Common myeloid progenitor, CD34-positive (primary cell): ENCODE data around the gene ATP5IF1.

Experiments
- CTCF ChIA-PET: fragments of 350-600 bp; sonication (Branson Sonifier 250); formaldehyde crosslinking; loops from one replicate; lab custom pipeline; 2021; ENCODE audit warnings: antibody characterized with exemption; lab: Charles Lee
- POLR2A ChIA-PET: fragments of 350-600 bp; sonication (Branson Sonifier 250); formaldehyde crosslinking; loops from one replicate; lab custom pipeline; 2021; ENCODE audit warnings: antibody characterized with exemption; lab: Charles Lee
- DNase-seq, 3 donors: peaks; one replicate each; pipeline versions ENCODE4 v3.0.0 to v3.0.0-alpha.2; 2013
- H3K27ac ChIP-seq, 2 experiments: 1 replicate in 1 of 2; 2 replicates in 1 of 2; pipeline ENCODE4 v1.7.0; 2013; ENCODE audit warnings: inconsistent platforms in 2 of 2, low read length in 2 of 2, mild to moderate bottlenecking in 2 of 2, low read depth in 1 of 2, moderate library complexity in 1 of 2; ENCODE audit not compliant: severe bottlenecking in 2 of 2, insufficient read depth in 1 of 2, poor library complexity in 1 of 2
- H3K27me3 ChIP-seq, 5 experiments: replicated peaks in 2 of 5; 1 replicate in 3 of 5; 2 replicates in 2 of 5; pipeline versions ENCODE4 v1.6.1 to v1.7.0; 2013; ENCODE audit warnings: low read length in 4 of 5, mild to moderate bottlenecking in 2 of 5, moderate library complexity in 2 of 5, inconsistent platforms in 1 of 5; ENCODE audit not compliant: insufficient read depth in 5 of 5, control insufficient read depth in 4 of 5
- H3K36me3 ChIP-seq, 4 experiments: 1 replicate in 2 of 4; 2 replicates in 2 of 4; pipeline versions ENCODE4 v1.6.1 to v1.7.0; 2013; ENCODE audit warnings: low read length in 3 of 4, control low read depth in 1 of 4, mild to moderate bottlenecking in 1 of 4; ENCODE audit not compliant: control insufficient read depth in 4 of 4, insufficient read depth in 4 of 4
- H3K4me1 ChIP-seq, 4 experiments: 1 replicate in 3 of 4; 2 replicates in 1 of 4; pipeline versions ENCODE4 v1.6.1 to v1.7.1; 2013; ENCODE audit warnings: low read length in 3 of 4, mild to moderate bottlenecking in 3 of 4, control low read depth in 1 of 4, inconsistent platforms in 1 of 4, moderate library complexity in 1 of 4; ENCODE audit not compliant: control insufficient read depth in 4 of 4, insufficient read depth in 4 of 4; ENCODE audit errors: control extremely low read depth in 1 of 4
- H3K4me3 ChIP-seq, 7 experiments: 1 replicate in 4 of 7; 2 replicates in 3 of 7; pipeline versions ENCODE4 v1.5.1 to v1.7.0; 2013; ENCODE audit warnings: mild to moderate bottlenecking in 7 of 7, low read length in 6 of 7, moderate library complexity in 6 of 7, inconsistent platforms in 2 of 7, low read depth in 2 of 7, control low read depth in 1 of 7; ENCODE audit not compliant: insufficient read depth in 4 of 7, control insufficient read depth in 1 of 7; ENCODE audit errors: extremely low read depth in 1 of 7
- H3K9me3 ChIP-seq, 5 experiments: 1 replicate in 4 of 5; 2 replicates in 1 of 5; pipeline versions ENCODE4 v1.6.1 to v1.7.1; 2013; ENCODE audit warnings: low read length in 4 of 5, mild to moderate bottlenecking in 2 of 5, inconsistent platforms in 1 of 5, low read depth in 1 of 5, moderate library complexity in 1 of 5; ENCODE audit not compliant: control insufficient read depth in 4 of 5, insufficient read depth in 2 of 5; ENCODE audit errors: control extremely low read depth in 1 of 5
- WGBS: methylation state at CpG from one replicate; pipeline ENCODE4 v1.1.5; 2013; ENCODE audit not compliant: insufficient coverage; 5-methylcytosine and 5-hydroxymethylcytosine counted together

ATP5IF1 gene

DNA sequence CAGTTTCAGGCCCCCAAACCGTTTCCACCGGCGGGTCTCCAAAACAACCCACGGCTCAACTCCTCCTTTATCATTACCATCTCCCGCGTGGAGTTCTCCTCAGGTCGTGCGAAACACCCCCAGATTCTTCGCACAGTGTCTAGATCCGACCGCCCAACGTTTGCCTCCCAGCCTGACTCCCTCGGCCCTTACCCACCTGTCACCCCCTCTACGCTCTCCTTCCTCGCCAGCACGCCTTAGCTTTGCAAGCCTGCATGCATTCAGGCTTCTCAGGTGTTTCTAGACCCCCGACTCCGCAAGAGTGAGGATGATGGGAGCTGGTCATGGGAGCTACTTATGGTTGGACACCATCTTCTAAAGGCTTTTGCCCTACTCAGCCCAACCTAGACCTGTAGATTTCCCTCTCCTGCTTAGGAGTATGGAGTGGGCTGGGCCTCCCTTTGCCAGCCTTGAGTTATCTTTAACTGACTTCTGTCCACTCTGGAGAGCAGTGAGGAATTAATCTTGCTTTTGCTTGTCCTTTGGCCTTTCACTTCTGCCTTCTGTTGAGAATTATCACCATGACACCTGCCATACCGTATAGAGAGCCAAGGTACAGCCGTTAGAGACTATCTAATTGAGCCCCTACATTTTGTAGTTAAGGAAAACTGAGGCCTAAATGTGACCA lies 865 bp downstream of the ATP5IF1 start:
- WGBS, result 20% methylated on average over 15 of the region's 20 CpGs
- CTCF ChIA-PET, result interaction anchor here (1.4 to 3.2 kb wide), 3 partner anchors 9 to 92 kb away, joined by 4 to 12 read pairs (median 5); partner anchors contain the start of gene MED18

DNA sequence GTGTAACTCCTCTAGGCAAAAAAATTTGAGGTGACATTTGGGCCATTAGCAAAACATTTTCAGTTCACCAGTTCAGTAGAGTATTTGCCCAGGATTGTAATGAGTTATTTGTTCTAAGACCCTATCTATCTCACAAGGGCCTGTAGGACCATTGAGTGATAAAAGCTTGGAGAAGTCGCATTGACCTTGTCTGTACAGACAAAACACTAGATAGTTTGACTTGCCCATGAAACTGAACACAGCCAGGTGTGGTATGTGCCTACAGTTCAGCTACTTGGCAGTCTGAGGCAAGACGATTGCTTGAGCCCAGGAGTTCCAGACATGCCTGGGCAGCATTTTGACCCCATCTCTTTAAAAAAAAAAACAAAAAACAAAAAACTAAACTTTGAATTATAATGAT lies 3.1 kb downstream of the ATP5IF1 start:
- H3K27me3 ChIP-seq, result no peaks in the 10 kb centered on the region
- no peak overlapping the region for H3K4me3 ChIP-seq
- DNase-seq, result no peak
- CTCF ChIA-PET, result interaction anchor here (0.9 to 3.2 kb wide), 2 partner anchors 10 to 25 kb away, joined by 4 to 12 read pairs; no protein-coding TSS in a partner anchor
- no peaks in the 10 kb centered on the region for H3K9me3 ChIP-seq
- 100% methylated on average over 1 of the region's 2 CpGs for WGBS
- POLR2A ChIA-PET, result interaction anchor here (0.7 kb wide), 1 partner anchor 29 kb away, joined by 3 read pairs; no protein-coding TSS in a partner anchor
- peaks cover 0 to 19% (median 12%) of the 10 kb centered on the region in 4 experiments for H3K36me3 ChIP-seq
- H3K27ac ChIP-seq, result no peak overlapping the region
- H3K4me1 ChIP-seq, result peaks cover 22 to 42% (median 27%) of the 10 kb centered on the region in 4 experiments

More for the DNA sequence above, 865 bp downstream of the ATP5IF1 start:
- Histone ChIP-seq H3K4me3 (peak overlapping the region; percentile 73 to 99 (median 96)), H3K36me3 (peaks cover 0 to 19% (median 12%) of the 10 kb centered on the region in 4 experiments), H3K4me1 (peaks cover 16 to 35% (median 22%) of the 10 kb centered on the region in 4 experiments), H3K9me3 (no peaks in the 10 kb centered on the region), H3K27me3 (no peaks in the 10 kb centered on the region), H3K27ac (peak overlapping the region; percentile 69 to 88)
- peak in 1 of 3 donors; percentile 26 for DNase-seq
- POLR2A ChIA-PET, result no interaction called here

GRCh38 chr1:28240024-28240423 lies 4.1 kb downstream of the ATP5IF1 start:
- ChIA-PET POLR2A (no interaction called here), CTCF (no interaction called here)
- H3K36me3 ChIP-seq, result peaks cover 0 to 19% (median 12%) of the 10 kb centered on the region in 4 experiments
- 100% methylated on average over 4 of the region's 4 CpGs for WGBS
- no peak for DNase-seq
- H3K4me1 ChIP-seq, result peaks cover 30 to 51% (median 37%) of the 10 kb centered on the region in 4 experiments
- H3K27ac ChIP-seq, result no peak overlapping the region
- no peak overlapping the region for H3K4me3 ChIP-seq
- H3K9me3 ChIP-seq, result no peaks in the 10 kb centered on the region
- H3K27me3 ChIP-seq, result no peaks in the 10 kb centered on the region

GRCh38 chr1:28241638-28242241 lies 5.8 kb downstream of the ATP5IF1 start:
- Histone ChIP-seq H3K27me3 (no peaks in the 10 kb centered on the region), H3K4me3 (no peak overlapping the region), H3K4me1 (peaks cover 27 to 49% (median 41%) of the 10 kb centered on the region in 4 experiments), H3K36me3 (peaks cover 0 to 19% (median 12%) of the 10 kb centered on the region in 4 experiments), H3K9me3 (no peaks in the 10 kb centered on the region), H3K27ac (no peak overlapping the region)
- no peak for DNase-seq
- WGBS, result 95% methylated on average over 9 of the region's 10 CpGs
- CTCF ChIA-PET, result no interaction called here
- POLR2A ChIA-PET, result no interaction called here

- peak overlapping the region in 1 of 2 experiments; percentile 36 for H3K27ac ChIP-seq
- H3K9me3 ChIP-seq, result no peaks in the 10 kb centered on the region
- no peaks in the 10 kb centered on the region for H3K27me3 ChIP-seq
- H3K36me3 ChIP-seq, result peaks cover 0 to 11% (median 4%) of the 10 kb centered on the region in 4 experiments
- ChIA-PET POLR2A (interaction anchor here (0.7 kb wide), 1 partner anchor 942 kb away, joined by 3 read pairs; no protein-coding TSS in a partner anchor), CTCF (interaction anchor here (1.1 to 1.5 kb wide), 2 partner anchors 34 to 100 kb away, joined by 3 read pairs; no protein-coding TSS in a partner anchor)
- peak in 2 of 3 donors; percentile 14 to 18 for DNase-seq
- no CpG with 5 or more reads among the region's 2 CpGs for WGBS
- H3K4me3 ChIP-seq, result peak overlapping the region in 3 of 7 experiments; percentile 11 to 54 (median 20)
- peaks cover 31 to 51% (median 47%) of the 10 kb centered on the region in 4 experiments for H3K4me1 ChIP-seq
These were observed 7.9 kb downstream of the ATP5IF1 start for GRCh38 chr1:28243685-28244311.

DNA sequence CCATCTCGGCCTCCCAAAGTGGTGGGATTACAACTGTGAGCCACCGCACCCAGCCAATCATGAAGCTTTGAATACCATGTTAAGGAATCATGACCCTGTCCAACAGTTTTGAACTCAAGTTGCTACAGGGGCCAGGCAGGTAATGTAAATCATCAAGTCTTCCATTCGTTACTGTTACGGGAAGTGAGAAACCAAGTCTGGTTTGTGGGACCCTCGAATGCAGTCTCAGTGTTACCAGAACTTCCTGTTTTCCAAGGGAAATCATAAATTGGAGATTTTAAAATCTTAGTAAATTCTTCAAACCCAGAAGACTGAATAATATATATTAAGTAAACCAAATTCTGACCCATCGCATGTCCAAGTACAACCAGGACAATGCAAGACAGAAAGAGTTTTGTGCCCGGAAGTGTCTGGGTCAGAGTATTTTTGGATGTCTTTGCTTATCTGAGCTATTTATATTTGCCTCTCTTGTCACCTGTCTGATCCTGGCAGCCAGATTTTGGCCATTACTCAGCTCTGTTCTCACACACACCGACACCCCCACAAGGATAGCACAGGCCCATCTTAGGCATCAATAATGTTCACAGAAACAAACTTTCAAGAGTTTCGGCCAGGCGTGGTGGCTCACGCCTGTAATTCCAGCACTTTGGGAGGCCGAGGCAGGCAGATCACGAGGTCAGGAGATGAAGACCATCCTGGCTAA lies 8.8 kb downstream of the ATP5IF1 start:
- Histone ChIP-seq H3K4me1 (peaks cover 33 to 60% (median 56%) of the 10 kb centered on the region in 4 experiments), H3K27ac (peak overlapping the region in 1 of 2 experiments; percentile 36), H3K36me3 (peaks cover 0 to 8% (median 3%) of the 10 kb centered on the region in 4 experiments), H3K4me3 (peak overlapping the region in 4 of 7 experiments; percentile 12 to 52 (median 33)), H3K27me3 (no peaks in the 10 kb centered on the region), H3K9me3 (no peaks in the 10 kb centered on the region)
- POLR2A ChIA-PET, result interaction anchor here (0.6 to 1.3 kb wide), 2 partner anchors 12 to 259 kb away, joined by 3 to 5 read pairs; no protein-coding TSS in a partner anchor
- 59% methylated on average over 10 of the region's 13 CpGs for WGBS
- DNase-seq, result peak in 2 of 3 donors; percentile 34 to 47
- CTCF ChIA-PET, result interaction anchor here (0.7 to 1.1 kb wide), 2 partner anchors 99 to 250 kb away, joined by 3 read pairs; no protein-coding TSS in a partner anchor
